K562 (cell line): Measurements from ENCODE around the gene OPCML. TPM values are rescaled to one million over a fixed set of nuclear protein-coding genes. Genes with fewer than 3 reads are reported as not detected.

ENCODE experiments used
- ATAC-seq: fragments of 200-7000 bp; cut with Tn5 transposase; 3 replicates; pipeline ENCODE4 v1.9.1; 2020; ENCODE audit warnings: moderate library complexity
- BruUV-seq: library from RNA; stranded (reverse); fragments of 400-500 nt; replicated peaks from 2 replicates; lab custom pipeline; 2021; lab: Mats Ljungman, UMichigan
- CTCF ChIA-PET: fragments of 300-600 bp; formaldehyde crosslinking; extraction: SDS; loops from one replicate; lab custom pipeline; 2021; ENCODE audit warnings: low intra/inter-chr PET ratio; lab: Yijun Ruan, JAX
- POLR2A ChIA-PET: fragments of 300-600, 350-650 bp; sonication (Branson Sonifier 250); formaldehyde crosslinking; extraction: SDS; loops from one replicate; lab custom pipeline; 2021; ENCODE audit warnings: antibody characterized with exemption, inconsistent platforms; lab: Yijun Ruan, JAX
- DNase-seq, 4 experiments: peaks; one replicate each; pipeline versions ENCODE4 v3.0.0 to v3.0.0-alpha.2; 2011 to 2018; ENCODE audit warnings: low spot score in 3 of 4, mixed read lengths in 3 of 4; ENCODE audit errors: extremely low read depth in 1 of 4
- FAIRE-seq: peaks from 2 replicates; lab custom pipeline; 2011; peaks lifted over from hg19 to GRCh38; lab: Jason Lieb, UNC
- H2AFZ ChIP-seq: 2 replicates; pipeline ENCODE4 v1.6.0; 2011; ENCODE audit warnings: low read depth, low read length, control low read depth, inconsistent platforms
- H3K27ac ChIP-seq: fragments of 200-600 bp; 3 replicates; pipeline ENCODE4 v1.8.0; 2011; ENCODE audit warnings: low read depth, mild to moderate bottlenecking, control low read depth, inconsistent platforms, low read length, moderate library complexity, mixed read lengths; ENCODE audit errors: extremely low read depth
- H3K27me3 ChIP-seq, 2 experiments: fragments of 300-600 bp in 1 of 2; 2 replicates in 1 of 2; 3 replicates in 1 of 2; pipeline versions ENCODE4 v1.6.0 to v1.8.0; 2011; ENCODE audit warnings: inconsistent platforms in 2 of 2, low read length in 2 of 2, mild to moderate bottlenecking in 1 of 2, mixed read lengths in 1 of 2, moderate library complexity in 1 of 2; ENCODE audit not compliant: control insufficient read depth in 2 of 2, insufficient read depth in 2 of 2
- H3K36me3 ChIP-seq: fragments of 300-600 bp; 3 replicates; pipeline ENCODE4 v1.8.0; 2011; ENCODE audit warnings: mild to moderate bottlenecking, low read length, inconsistent platforms; ENCODE audit not compliant: control insufficient read depth, insufficient read depth
- H3K4me1 ChIP-seq, 2 experiments: fragments of 200-600 bp in 1 of 2; replicated peaks in 1 of 2; 2 replicates in 1 of 2; 3 replicates in 1 of 2; pipeline versions ENCODE4 v1.5.1 to v1.8.0; 2011; ENCODE audit warnings: inconsistent platforms in 2 of 2, low read length in 2 of 2, mild to moderate bottlenecking in 1 of 2, mixed read lengths in 1 of 2, moderate library complexity in 1 of 2; ENCODE audit not compliant: control insufficient read depth in 2 of 2, insufficient read depth in 2 of 2
- H3K4me2 ChIP-seq: 2 replicates; pipeline ENCODE4 v1.6.1; 2011; ENCODE audit warnings: low read length, control low read depth, inconsistent platforms, mixed read lengths; ENCODE audit not compliant: insufficient read depth
- H3K4me3 ChIP-seq: fragments of 200-600 bp; sonication (generic), shearing (Covaris generic); 2 replicates; pipeline ENCODE4 v1.5.1; 2016; ENCODE audit warnings: control low read depth, inconsistent platforms
- H3K79me2 ChIP-seq: fragments of 200-600 bp; 3 replicates; pipeline ENCODE4 v1.8.0; 2011; ENCODE audit warnings: low read length, inconsistent platforms; ENCODE audit not compliant: control insufficient read depth, insufficient read depth
- H3K9ac ChIP-seq, 2 experiments: 2 replicates each; pipeline versions ENCODE4 v1.6.0 to v1.6.1; 2011; ENCODE audit warnings: low read depth in 2 of 2, low read length in 2 of 2, control low read depth in 1 of 2, inconsistent platforms in 1 of 2, mild to moderate bottlenecking in 1 of 2, mixed read lengths in 1 of 2; ENCODE audit not compliant: insufficient read depth in 1 of 2
- H3K9me1 ChIP-seq: one replicate; pipeline ENCODE4 v1.6.0; 2011; ENCODE audit warnings: inconsistent platforms, mild to moderate bottlenecking, low read length, moderate library complexity; ENCODE audit not compliant: control insufficient read depth, insufficient read depth
- H3K9me3 ChIP-seq: replicated peaks from 2 replicates; pipeline ENCODE4 v1.5.1; 2011; ENCODE audit warnings: low read depth, low read length, inconsistent platforms; ENCODE audit not compliant: control insufficient read depth, insufficient read depth
- H4K20me1 ChIP-seq: replicated peaks from 2 replicates; pipeline ENCODE4 v1.6.1; 2011; ENCODE audit warnings: low read length, inconsistent platforms, mixed read lengths; ENCODE audit not compliant: control insufficient read depth, insufficient read depth
- ETS2 ChIP-seq: IDR thresholded peaks from 2 replicates; pipeline ENCODE4 v1.6.1; 2016; ENCODE audit warnings: borderline replicate concordance, missing genetic modification characterization, mild to moderate bottlenecking, moderate library complexity, missing compliant biosample characterization; ENCODE audit not compliant: poor library complexity, severe bottlenecking
- TOE1 ChIP-seq, 2 experiments: fragments of 450-650 bp in 1 of 2; sonication (generic) in 1 of 2; formaldehyde crosslinking in 1 of 2; IDR thresholded peaks; 2 replicates each; pipeline versions ENCODE4 v1.7.1 to v1.8.0; 2016 to 2022; ENCODE audit warnings: borderline replicate concordance in 2 of 2, mild to moderate bottlenecking in 2 of 2, antibody characterized with exemption in 1 of 2, inconsistent platforms in 1 of 2, low read depth in 1 of 2, missing genetic modification reagents in 1 of 2, moderate library complexity in 1 of 2
- WGBS: fragments of 100-300 bp; shearing (Covaris generic); methylation state at CpG from one replicate; pipeline ENCODE4 v1.1.6; 2016; ENCODE audit warnings: low coverage, mixed read lengths; ENCODE audit not compliant: insufficient coverage; ENCODE audit errors: missing lambda C conversion rate; 5-methylcytosine and 5-hydroxymethylcytosine counted together
- in situ Hi-C: fragments of 300-500 bp; cut with MboI; formaldehyde crosslinking; loops from 4 replicates; pipeline ENCODE4 v1.15.0; 2018; ENCODE audit warnings: inconsistent platforms, mixed read lengths
- intact Hi-C: fragments of 100-400 bp; cut with micrococcal nuclease; formaldehyde crosslinking; loops from 2 replicates; pipeline ENCODE4 v1.14.2; 2022
- polyA plus RNA-seq, 8 experiments: library from polyadenylated mRNA; depleted of rRNA in 4 of 8; stranded (reverse) in 5 of 8; unstranded in 3 of 8; fragments of >200 nt; fragmentation: Nextera tagmentation in 2 of 8; fragmentation: Illumina TruSeq in 1 of 8; extraction: Ambion mirVana in 2 of 8; extraction: Trizol in 1 of 8; gene quantifications; 2 replicates each; pipeline versions ENCODE4 v1.2.1 to v1.2.3, GENCODE V29; 2011 to 2014; ENCODE audit warnings: inconsistent platforms in 1 of 8, missing spikeins in 1 of 8
- total RNA-seq, 7 experiments: library from RNA; depleted of rRNA in 6 of 7; stranded (reverse); fragments of >200 nt in 6 of 7; fragmentation: Illumina TruSeq in 2 of 7; extraction: Trizol in 2 of 7; gene quantifications; 2 replicates each; pipeline versions ENCODE4 v1.2.1 to v1.2.3, GENCODE V29; 2011 to 2021; ENCODE audit warnings: low replicate concordance in 1 of 7
- TF ChIP-seq, protein P1 (sequence below): fragments of 250-450 bp; sonication (Bioruptor Pico); IDR thresholded peaks from 2 replicates; pipeline ENCODE4 v1.5.0; 2021; ENCODE audit warnings: mild to moderate bottlenecking, borderline replicate concordance
- TF ChIP-seq, protein P2 (sequence below): IDR thresholded peaks from 2 replicates; pipeline ENCODE4 v1.6.1; 2012; ENCODE audit warnings: low read depth, low read length, improper control_type of control experiment, borderline replicate concordance

Gene OPCML
- total and polyA plus RNA-seq, 9 of the 15 experiments (the other 6 are each of a cell fraction or from before 2014, with no cell fraction given): not detected

DNA sequence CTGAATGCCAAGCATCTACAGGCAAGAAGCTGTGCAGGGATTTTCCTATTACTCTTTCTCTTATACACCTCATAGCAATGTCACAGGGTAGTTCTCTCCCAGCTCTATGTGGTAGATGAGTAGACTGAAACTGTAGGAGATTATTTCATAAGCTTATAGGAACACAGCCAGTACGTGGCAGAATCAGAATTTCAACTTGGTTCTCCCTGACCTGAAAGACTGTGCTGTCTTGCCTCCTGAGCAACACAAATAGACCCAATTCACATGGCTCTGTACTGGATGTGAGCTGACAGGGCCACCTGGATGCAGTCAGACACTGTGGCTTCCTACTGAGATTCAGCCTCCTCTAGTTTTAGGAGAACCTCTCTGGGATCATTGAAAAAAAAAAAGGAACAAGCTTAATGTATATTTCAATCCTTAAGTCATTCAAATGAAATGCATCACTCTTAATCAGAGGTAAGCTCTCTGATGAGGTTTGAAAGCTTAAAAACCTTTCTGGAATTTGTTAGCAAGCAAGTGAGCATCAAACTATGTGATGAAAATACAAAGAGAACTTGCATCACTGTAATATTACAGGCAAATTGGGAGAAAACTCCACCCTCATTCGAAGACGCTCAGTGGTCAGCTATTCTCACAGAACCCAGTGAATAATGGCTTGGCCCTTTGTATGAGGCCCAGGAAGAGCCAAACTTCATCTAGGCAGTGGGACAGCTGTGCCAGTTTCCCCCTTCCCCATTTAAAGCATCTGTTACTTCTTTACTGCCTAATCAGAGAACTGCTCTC, 1122.5 kb downstream of the OPCML start (continued):
- TF ChIP-seq, protein P1, sequence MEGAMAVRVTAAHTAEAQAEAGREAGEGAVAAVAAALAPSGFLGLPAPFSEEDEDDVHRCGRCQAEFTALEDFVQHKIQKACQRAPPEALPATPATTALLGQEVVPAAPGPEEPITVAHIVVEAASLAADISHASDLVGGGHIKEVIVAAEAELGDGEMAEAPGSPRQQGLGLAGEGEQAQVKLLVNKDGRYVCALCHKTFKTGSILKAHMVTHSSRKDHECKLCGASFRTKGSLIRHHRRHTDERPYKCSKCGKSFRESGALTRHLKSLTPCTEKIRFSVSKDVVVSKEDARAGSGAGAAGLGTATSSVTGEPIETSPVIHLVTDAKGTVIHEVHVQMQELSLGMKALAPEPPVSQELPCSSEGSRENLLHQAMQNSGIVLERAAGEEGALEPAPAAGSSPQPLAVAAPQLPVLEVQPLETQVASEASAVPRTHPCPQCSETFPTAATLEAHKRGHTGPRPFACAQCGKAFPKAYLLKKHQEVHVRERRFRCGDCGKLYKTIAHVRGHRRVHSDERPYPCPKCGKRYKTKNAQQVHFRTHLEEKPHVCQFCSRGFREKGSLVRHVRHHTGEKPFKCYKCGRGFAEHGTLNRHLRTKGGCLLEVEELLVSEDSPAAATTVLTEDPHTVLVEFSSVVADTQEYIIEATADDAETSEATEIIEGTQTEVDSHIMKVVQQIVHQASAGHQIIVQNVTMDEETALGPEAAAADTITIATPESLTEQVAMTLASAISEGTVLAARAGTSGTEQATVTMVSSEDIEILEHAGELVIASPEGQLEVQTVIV (CRISPR knock-in tag): no peak
- no peak for TF ChIP-seq TOE1 (IDR thresholded peaks at IDR 0.05; ENCODE audit: borderline replicate concordance)
- no peak for TF ChIP-seq TOE1 (CRISPR knock-in tag; IDR thresholded peaks at IDR 0.05; ENCODE audit: borderline replicate concordance, low read depth)
- no peak for TF ChIP-seq ETS2 (tag)

DNA sequence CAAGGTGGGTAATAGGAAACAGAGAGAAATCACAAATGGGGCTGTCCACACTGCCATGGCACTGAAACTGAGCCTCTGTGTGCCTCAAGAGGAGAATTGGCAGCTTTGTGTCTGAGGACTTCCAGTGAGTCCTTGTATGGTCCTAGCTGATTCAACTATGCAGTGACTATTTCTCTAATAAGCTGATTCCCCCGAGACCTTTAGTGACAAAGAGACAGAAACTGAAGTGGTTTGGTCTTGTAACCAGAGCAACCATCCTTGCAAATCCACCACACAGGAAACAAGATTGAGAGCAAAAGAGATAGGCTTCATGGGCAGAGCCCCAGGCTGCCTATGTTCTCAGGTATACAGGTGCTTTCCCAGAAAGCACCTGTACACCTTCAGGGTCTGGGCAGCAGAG, 1123.4 kb downstream of the OPCML start:
- DNase-seq (no peak), FAIRE-seq (no peak), ATAC-seq (no peak)
- no peak overlapping the region for H2AFZ ChIP-seq
- H3K27ac ChIP-seq: no peak overlapping the region
- no peaks in the 10 kb centered on the region for H3K9me3 ChIP-seq
- ChIA-PET POLR2A (no interaction called here), CTCF (no interaction called here)
- H3K36me3 ChIP-seq: no peaks in the 10 kb centered on the region
- H3K27me3 ChIP-seq: no peaks in the 10 kb centered on the region
- no peaks in the 10 kb centered on the region for H4K20me1 ChIP-seq
- H3K79me2 ChIP-seq: no peaks in the 10 kb centered on the region
- no TSS peak for BruUV-seq
- no peak overlapping the region for H3K9ac ChIP-seq
- in situ Hi-C loops (no loop called here), intact Hi-C loops (no loop called here)
- WGBS: 0% methylated on average over 1 of the region's 1 CpG
- no peaks in the 10 kb centered on the region for H3K4me1 ChIP-seq
- H3K4me2 ChIP-seq: no peak overlapping the region
- H3K9me1 ChIP-seq: no peaks in the 10 kb centered on the region
- H3K4me3 ChIP-seq: no peak overlapping the region
- TF ChIP-seq, protein P2, sequence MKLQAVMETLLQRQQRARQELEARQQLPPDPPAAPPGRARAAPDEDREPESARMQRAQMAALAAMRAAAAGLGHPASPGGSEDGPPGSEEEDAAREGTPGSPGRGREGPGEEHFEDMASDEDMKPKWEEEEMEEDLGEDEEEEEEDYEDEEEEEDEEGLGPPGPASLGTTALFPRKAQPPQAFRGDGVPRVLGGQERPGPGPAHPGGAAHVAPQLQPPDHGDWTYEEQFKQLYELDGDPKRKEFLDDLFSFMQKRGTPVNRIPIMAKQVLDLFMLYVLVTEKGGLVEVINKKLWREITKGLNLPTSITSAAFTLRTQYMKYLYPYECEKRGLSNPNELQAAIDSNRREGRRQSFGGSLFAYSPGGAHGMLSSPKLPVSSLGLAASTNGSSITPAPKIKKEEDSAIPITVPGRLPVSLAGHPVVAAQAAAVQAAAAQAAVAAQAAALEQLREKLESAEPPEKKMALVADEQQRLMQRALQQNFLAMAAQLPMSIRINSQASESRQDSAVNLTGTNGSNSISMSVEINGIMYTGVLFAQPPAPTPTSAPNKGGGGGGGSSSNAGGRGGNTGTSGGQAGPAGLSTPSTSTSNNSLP: no peak
